IMR-90 (cell line): ENCODE measurements around the gene VILL. TPM values are rescaled to one million over a fixed set of nuclear protein-coding genes. Genes with fewer than 3 reads are reported as not detected.

ENCODE experiments used
- ATAC-seq: fragments of 200-7000 bp; cut with Tn5 transposase; 2 replicates; pipeline ENCODE4 v1.9.1; 2020; ENCODE audit warnings: low read depth, mild to moderate bottlenecking, moderate library complexity
- BruUV-seq: library from RNA; stranded (reverse); fragments of 400-500 nt; replicated peaks from 2 replicates; lab custom pipeline; 2021; lab: Mats Ljungman, UMichigan
- CTCF ChIA-PET: fragments of 300-600 bp; formaldehyde crosslinking; extraction: SDS; loops from one replicate; lab custom pipeline; 2021; ENCODE audit warnings: antibody characterized with exemption; lab: Yijun Ruan, JAX
- POLR2A ChIA-PET: fragments of 300-600 bp; sonication (Branson Sonifier 250); formaldehyde crosslinking; loops from one replicate; lab custom pipeline; 2022; ENCODE audit warnings: antibody characterized with exemption; ENCODE audit not compliant: unreplicated experiment; lab: Charles Lee
- DNase-seq: peaks from one replicate; pipeline ENCODE4 v3.0.0; 2013
- H2AFZ ChIP-seq: replicated peaks from 2 replicates; pipeline ENCODE3; 2013; ENCODE audit warnings: low read length, mild to moderate bottlenecking; ENCODE audit not compliant: poor library complexity
- H2AK5ac ChIP-seq: 2 replicates; pipeline ENCODE4 v1.6.1; 2013; ENCODE audit warnings: low read depth, low read length, inconsistent platforms
- H2AK9ac ChIP-seq: replicated peaks from 2 replicates; pipeline ENCODE3; 2013; ENCODE audit warnings: mild to moderate bottlenecking, low read depth, low read length, moderate library complexity; ENCODE audit not compliant: poor library complexity
- H2BK120ac ChIP-seq: 2 replicates; pipeline ENCODE4 v1.6.1; 2013; ENCODE audit warnings: low read depth, low read length, inconsistent platforms
- H2BK15ac ChIP-seq: 3 replicates; pipeline ENCODE4 v1.6.1; 2013; ENCODE audit warnings: low read depth, low read length, inconsistent platforms
- H2BK20ac ChIP-seq: 2 replicates; pipeline ENCODE4 v1.6.1; 2013; ENCODE audit warnings: low read depth, mild to moderate bottlenecking, inconsistent platforms, low read length, moderate library complexity
- H2BK5ac ChIP-seq: 2 replicates; pipeline ENCODE4 v1.6.1; 2013; ENCODE audit warnings: mild to moderate bottlenecking, low read depth, low read length, inconsistent platforms; ENCODE audit not compliant: poor library complexity, severe bottlenecking
- H3K14ac ChIP-seq: replicated peaks from 2 replicates; pipeline ENCODE4 v1.6.1; 2013; ENCODE audit warnings: low read depth, low read length, inconsistent platforms
- H3K18ac ChIP-seq: 2 replicates; pipeline ENCODE4 v1.6.1; 2013; ENCODE audit warnings: low read depth, low read length, control low read depth
- H3K23ac ChIP-seq: 2 replicates; pipeline ENCODE4 v1.6.1; 2013; ENCODE audit warnings: low read depth, low read length, inconsistent platforms
- H3K27ac ChIP-seq: 2 replicates; pipeline ENCODE4 v1.5.1; 2013; ENCODE audit warnings: mild to moderate bottlenecking, control low read depth, low read length; ENCODE audit not compliant: insufficient read depth
- H3K27me3 ChIP-seq: 2 replicates; pipeline ENCODE4 v1.6.1; 2013; ENCODE audit warnings: low read length; ENCODE audit not compliant: control insufficient read depth, insufficient read depth
- H3K36me3 ChIP-seq: 2 replicates; pipeline ENCODE4 v1.6.1; 2013; ENCODE audit warnings: low read length, mixed read lengths; ENCODE audit not compliant: control insufficient read depth, insufficient read depth
- H3K4ac ChIP-seq: 2 replicates; pipeline ENCODE4 v1.6.1; 2013; ENCODE audit warnings: low read depth, low read length, inconsistent platforms
- H3K4me1 ChIP-seq: 2 replicates; pipeline ENCODE4 v1.6.1; 2013; ENCODE audit warnings: low read length, mixed read lengths; ENCODE audit not compliant: control insufficient read depth, insufficient read depth
- H3K4me2 ChIP-seq: 2 replicates; pipeline ENCODE4 v1.6.1; 2013; ENCODE audit warnings: low read depth, mild to moderate bottlenecking, control low read depth, low read length, moderate library complexity
- H3K4me3 ChIP-seq: 2 replicates; pipeline ENCODE4 v1.5.1; 2013; ENCODE audit warnings: low read depth, mild to moderate bottlenecking, control low read depth, low read length, moderate library complexity; ENCODE audit not compliant: insufficient read depth
- H3K56ac ChIP-seq: 2 replicates; pipeline ENCODE4 v1.6.1; 2013; ENCODE audit warnings: low read length, inconsistent platforms; ENCODE audit not compliant: insufficient read depth; ENCODE audit errors: extremely low read depth
- H3K79me1 ChIP-seq, 2 experiments: 2 replicates each; pipeline ENCODE4 v1.6.1; 2013; ENCODE audit warnings: low read length in 2 of 2, inconsistent platforms in 1 of 2, low read depth in 1 of 2
- H3K9ac ChIP-seq: 2 replicates; pipeline ENCODE4 v1.6.1; 2013; ENCODE audit warnings: low read depth, low read length, control low read depth
- H3K9me1 ChIP-seq: 2 replicates; pipeline ENCODE4 v1.6.1; 2013; ENCODE audit warnings: low read length, inconsistent platforms; ENCODE audit not compliant: insufficient read depth
- H3K9me3 ChIP-seq: 2 replicates; pipeline ENCODE4 v1.6.1; 2013; ENCODE audit warnings: low read length; ENCODE audit not compliant: control insufficient read depth, insufficient read depth
- H4K20me1 ChIP-seq: 2 replicates; pipeline ENCODE4 v1.6.1; 2013; ENCODE audit warnings: low read length, inconsistent platforms; ENCODE audit not compliant: insufficient read depth
- H4K5ac ChIP-seq: 2 replicates; pipeline ENCODE4 v1.6.1; 2013; ENCODE audit warnings: mild to moderate bottlenecking, low read depth, low read length, control low read depth
- H4K8ac ChIP-seq, 2 experiments: 2 replicates each; pipeline ENCODE4 v1.6.1; 2013; ENCODE audit warnings: low read depth in 2 of 2, low read length in 2 of 2, control low read depth in 1 of 2, inconsistent platforms in 1 of 2
- H4K91ac ChIP-seq: 2 replicates; pipeline ENCODE4 v1.6.1; 2013; ENCODE audit warnings: low read depth, low read length, inconsistent platforms; ENCODE audit not compliant: insufficient read depth
- MAZ ChIP-seq: IDR thresholded peaks from 2 replicates; pipeline ENCODE4 v1.6.1; 2012; ENCODE audit warnings: low read depth, mild to moderate bottlenecking, low read length, improper control_type of control experiment, moderate library complexity, borderline replicate concordance
- USF2 ChIP-seq: fragments of 150-350 bp; IDR thresholded peaks from 2 replicates; pipeline ENCODE4 v1.6.1; 2017; ENCODE audit warnings: mild to moderate bottlenecking, antibody characterized with exemption, low read length, low read depth
- WGBS, 2 experiments: methylation state at CpG; one replicate each; pipeline versions ENCODE4 v1.1.5 to v1.1.7; 2013; ENCODE audit warnings: missing lambda C conversion rate in 2 of 2; ENCODE audit not compliant: insufficient read length in 1 of 2; ENCODE audit errors: extremely low coverage in 2 of 2; 5-methylcytosine and 5-hydroxymethylcytosine counted together
- dilution Hi-C: fragments of 300-500 bp; cut with HindIII; formaldehyde crosslinking; loops from one replicate; pipeline ENCODE4 v1.14.3; 2018; ENCODE audit warnings: low sequenced_read_pairs; ENCODE audit not compliant: unreplicated experiment
- in situ Hi-C: fragments of 300-500 bp; cut with MboI; formaldehyde crosslinking; loops from 3 replicates; pipeline ENCODE4 v1.14.3; 2019; ENCODE audit warnings: low sequenced_read_pairs, inconsistent platforms, mixed read lengths
- intact Hi-C: fragments of 100-400 bp; cut with micrococcal nuclease; formaldehyde crosslinking; loops from 2 replicates; pipeline ENCODE4 v1.10.0; 2022
- polyA plus RNA-seq, 3 experiments: library from polyadenylated mRNA; depleted of rRNA; stranded (reverse); fragments of >200 nt; gene quantifications; 2 replicates each; pipeline ENCODE4 v1.2.3, GENCODE V29; 2012; ENCODE audit warnings: low replicate concordance in 1 of 3
- total RNA-seq: library from RNA; depleted of rRNA; stranded (reverse); fragments of >200 nt; gene quantifications from 2 replicates; pipeline ENCODE4 v1.2.3, GENCODE V29; 2012

VILL gene
- total and polyA plus RNA-seq, 2 of the 4 experiments (the other 2 are of a cell fraction): 2.3 to 4.7 TPM

DNA sequence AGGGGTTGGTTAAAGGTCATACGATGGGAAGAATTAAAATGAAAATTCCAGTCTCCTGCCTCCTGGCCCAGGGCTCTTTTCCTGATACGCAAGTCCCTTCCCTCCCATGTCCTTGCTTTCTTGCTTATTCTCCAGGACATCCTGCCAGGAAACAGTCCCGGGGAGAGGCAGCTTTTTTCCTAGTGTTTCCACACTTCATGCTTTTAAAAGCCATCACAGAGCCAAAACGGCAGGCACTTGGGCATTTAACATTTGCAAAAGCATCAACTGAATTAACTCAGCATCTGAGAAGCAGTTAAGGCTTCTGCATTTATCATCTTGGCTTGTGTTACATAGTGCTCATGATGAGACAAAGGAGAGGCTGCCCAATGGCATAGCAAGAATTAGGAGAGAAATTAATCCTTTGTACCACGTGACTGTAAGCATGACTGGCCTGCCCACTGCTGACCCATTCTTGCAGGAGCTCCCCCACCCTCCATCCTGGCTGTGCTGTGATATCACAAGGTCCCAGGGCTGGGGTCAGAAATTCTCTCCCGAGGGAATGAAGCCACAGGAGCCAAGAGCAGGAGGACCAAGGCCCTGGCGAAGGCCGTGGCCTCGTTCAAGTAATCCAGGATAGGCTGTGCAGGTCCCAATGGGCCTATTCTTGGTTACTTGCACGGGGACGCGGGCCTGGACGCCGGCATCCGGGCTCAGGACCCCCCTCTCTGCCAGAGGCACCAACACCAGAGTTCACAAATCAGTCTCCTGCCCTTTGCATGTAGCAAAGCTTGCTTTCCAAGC lies 21.6 kb upstream of the VILL start:
- peaks cover 0 to 7% of the 10 kb centered on the region in 2 experiments; a peak in 2 of 4 replicates for H3K79me1 ChIP-seq
- H3K36me3 ChIP-seq: peaks cover 26% of the 10 kb centered on the region
- BruUV-seq: no TSS peak
- H3K9me3 ChIP-seq: no peaks in the 10 kb centered on the region
- WGBS, 2 experiments: 100% methylated on average over 2 of the region's 15 CpGs; no CpG with 5 or more reads in 1 of the 2 experiments
- no peak overlapping the region for H4K8ac ChIP-seq
- no peak for DNase-seq
- no peak overlapping the region for H3K18ac ChIP-seq
- H4K20me1 ChIP-seq: peaks cover 6% of the 10 kb centered on the region; the same call in 1 of the 2 replicates
- CTCF ChIA-PET: interaction anchor here (1.6 kb wide), 1 partner anchor 114 kb away, joined by 4 read pairs; no protein-coding TSS in a partner anchor
- POLR2A ChIA-PET: no interaction called here
- H3K27me3 ChIP-seq: no peaks in the 10 kb centered on the region
- in situ Hi-C loops: no loop called here
- no peak overlapping the region for H3K4me2 ChIP-seq
- H3K4ac ChIP-seq: no peak overlapping the region
- H4K91ac ChIP-seq: no peak overlapping the region
- H3K9ac ChIP-seq: no peak overlapping the region
- H4K5ac ChIP-seq: no peak overlapping the region
- H2AFZ ChIP-seq: no peak overlapping the region
- no peak overlapping the region for H2AK5ac ChIP-seq
- peaks cover 7% of the 10 kb centered on the region; the same call in 1 of the 2 replicates for H3K4me1 ChIP-seq
- H3K14ac ChIP-seq: no peak overlapping the region
- no peak overlapping the region for H2BK120ac ChIP-seq
- intact Hi-C loops: no loop called here
- no peak overlapping the region for H3K4me3 ChIP-seq
- dilution Hi-C loops: no loop called here
- no peak overlapping the region for H2BK5ac ChIP-seq
- H2BK20ac ChIP-seq: no peak overlapping the region
- no peak overlapping the region for H2AK9ac ChIP-seq
- H2BK15ac ChIP-seq: no peak overlapping the region
- TF ChIP-seq USF2 (0 out of 2 replicates have a peak, but pooled peaks have one; percentile 16), MAZ (no peak)
- H3K9me1 ChIP-seq: peaks cover 20% of the 10 kb centered on the region
- no peak for ATAC-seq
- no peak overlapping the region for H3K27ac ChIP-seq
- no peak overlapping the region for H3K56ac ChIP-seq
- no peak overlapping the region for H3K23ac ChIP-seq
